Measurements from ENCODE around the gene GNG13. TPM values are rescaled to one million over a fixed set of nuclear protein-coding genes. Genes with fewer than 3 reads are reported as not detected.

GNG13 gene
- total and polyA plus RNA-seq, 9 of the 15 experiments (the other 6 are each of a cell fraction or from before 2014, with no cell fraction given), result not detected

DNA sequence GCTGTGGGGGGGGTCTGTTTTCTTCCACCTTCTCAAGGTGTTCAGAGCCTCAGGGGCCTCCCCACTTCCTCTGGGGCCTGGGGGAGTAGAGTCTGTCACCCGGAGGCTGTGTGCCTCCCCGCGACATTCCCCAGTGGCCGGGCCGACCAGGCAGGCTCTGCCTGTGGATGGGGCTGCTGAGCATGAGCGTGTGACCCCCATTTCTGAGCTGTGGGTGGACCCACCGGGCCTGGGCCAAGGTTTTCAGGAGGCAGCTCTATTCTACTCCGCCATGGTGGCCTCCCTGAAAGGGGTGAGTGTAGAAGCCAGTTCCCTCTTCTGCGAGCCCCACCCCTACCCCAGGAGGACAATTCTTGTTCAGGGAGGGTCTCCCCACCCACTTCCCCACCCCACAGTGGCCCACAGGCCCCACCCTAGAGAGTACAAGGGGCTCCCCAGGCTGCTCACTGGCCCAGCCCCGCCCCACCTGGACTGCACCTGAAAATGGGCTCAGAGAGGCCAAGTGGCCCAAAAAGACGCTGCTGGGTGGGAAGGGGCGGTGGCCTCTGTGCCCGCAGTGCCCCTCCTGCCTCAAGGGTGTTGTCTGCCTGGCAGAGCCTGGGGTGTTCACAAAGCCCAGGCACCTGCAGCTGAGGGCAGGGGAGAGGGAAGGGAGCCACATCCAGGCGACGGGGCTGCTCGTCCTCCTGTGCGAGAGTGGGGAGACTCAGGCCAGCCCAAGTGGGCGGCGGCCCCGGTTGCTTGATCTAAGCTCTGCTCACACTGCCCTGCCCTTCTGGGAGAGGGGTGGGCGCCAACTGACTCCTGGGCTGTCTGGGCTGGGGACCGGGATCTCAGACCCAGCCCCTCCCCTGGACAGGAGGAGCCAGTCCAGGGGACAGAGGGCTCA lies 38.7 kb downstream of the GNG13 start (continued):
- TF ChIP-seq, protein P1, sequence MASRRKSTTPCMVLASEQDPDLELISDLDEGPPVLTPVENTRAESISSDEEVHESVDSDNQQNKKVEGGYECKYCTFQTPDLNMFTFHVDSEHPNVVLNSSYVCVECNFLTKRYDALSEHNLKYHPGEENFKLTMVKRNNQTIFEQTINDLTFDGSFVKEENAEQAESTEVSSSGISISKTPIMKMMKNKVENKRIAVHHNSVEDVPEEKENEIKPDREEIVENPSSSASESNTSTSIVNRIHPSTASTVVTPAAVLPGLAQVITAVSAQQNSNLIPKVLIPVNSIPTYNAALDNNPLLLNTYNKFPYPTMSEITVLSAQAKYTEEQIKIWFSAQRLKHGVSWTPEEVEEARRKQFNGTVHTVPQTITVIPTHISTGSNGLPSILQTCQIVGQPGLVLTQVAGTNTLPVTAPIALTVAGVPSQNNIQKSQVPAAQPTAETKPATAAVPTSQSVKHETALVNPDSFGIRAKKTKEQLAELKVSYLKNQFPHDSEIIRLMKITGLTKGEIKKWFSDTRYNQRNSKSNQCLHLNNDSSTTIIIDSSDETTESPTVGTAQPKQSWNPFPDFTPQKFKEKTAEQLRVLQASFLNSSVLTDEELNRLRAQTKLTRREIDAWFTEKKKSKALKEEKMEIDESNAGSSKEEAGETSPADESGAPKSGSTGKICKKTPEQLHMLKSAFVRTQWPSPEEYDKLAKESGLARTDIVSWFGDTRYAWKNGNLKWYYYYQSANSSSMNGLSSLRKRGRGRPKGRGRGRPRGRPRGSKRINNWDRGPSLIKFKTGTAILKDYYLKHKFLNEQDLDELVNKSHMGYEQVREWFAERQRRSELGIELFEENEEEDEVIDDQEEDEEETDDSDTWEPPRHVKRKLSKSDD (conservative IDR thresholded peaks at IDR 0.05; ENCODE audit: low read length), result no peak

DNA sequence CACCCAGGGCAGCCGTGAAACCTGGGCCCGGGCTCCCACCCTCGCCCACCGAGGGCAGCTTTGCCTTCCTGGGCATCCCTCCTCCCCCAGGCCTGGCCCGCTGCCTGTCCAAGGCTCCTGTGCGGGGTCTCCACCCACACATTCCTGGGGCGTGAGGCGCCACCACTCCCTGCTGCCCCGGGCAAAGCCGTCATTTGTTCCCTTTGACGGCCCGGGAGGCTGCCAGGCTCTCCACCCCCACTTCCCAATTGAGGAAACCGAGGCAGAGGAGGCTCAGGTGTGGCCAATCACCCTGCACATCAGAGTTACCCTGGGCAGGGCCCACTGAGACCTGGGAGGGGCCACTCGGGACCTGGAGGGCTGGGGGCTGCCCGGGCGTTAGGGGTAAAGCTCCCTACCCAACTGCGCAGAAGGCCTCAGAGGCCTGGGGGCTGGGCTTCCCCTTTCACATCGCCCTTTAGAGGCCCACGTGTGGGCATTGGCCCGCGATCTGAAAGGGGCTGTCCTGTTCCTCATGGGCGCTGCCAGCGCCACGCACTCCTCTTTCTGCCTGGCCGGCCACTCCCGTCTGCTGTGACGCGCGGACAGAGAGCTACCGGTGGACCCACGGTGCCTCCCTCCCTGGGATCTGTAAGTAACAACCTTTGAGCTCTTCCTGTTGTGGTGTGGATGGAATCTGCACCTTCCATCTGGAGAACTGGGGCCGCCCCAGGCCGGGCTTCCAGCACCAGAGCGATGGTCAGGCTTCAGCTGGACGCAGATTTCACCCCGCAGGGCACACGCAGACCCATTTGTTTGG lies 39.8 kb downstream of the GNG13 start, which contains the start of gene MSLN:
MSLN (plus strand) TSS at position 190 of the 799 bp plus-strand sequence. CDS start 1,947 bp downstream, outside the sequence.
- Histone ChIP-seq H3K9me3 (replicated peaks; ENCODE audit: control insufficient read depth, insufficient read depth, low read depth, low read length) (no peaks in the 10 kb centered on the region), H4K20me1 (replicated peaks; ENCODE audit: control insufficient read depth, insufficient read depth, low read length) (no peaks in the 10 kb centered on the region), H2AFZ (ENCODE audit: low read depth, low read length) (no peak within 1 kb of the TSS), H3K79me2 (ENCODE audit: control insufficient read depth, insufficient read depth, low read length) (no peaks in the 10 kb centered on the region), H3K4me1 (replicated peaks in 1 of 2; ENCODE audit: control insufficient read depth in 2 of 2, insufficient read depth in 2 of 2, low read length in 2 of 2) (peaks cover 2 to 63% of the 10 kb centered on the region in 2 experiments; a peak in 4 of 5 replicates), H3K4me3 (no peak within 1 kb of the TSS), H3K27me3 (ENCODE audit: control insufficient read depth in 2 of 2, insufficient read depth in 2 of 2, low read length in 2 of 2) (peaks cover 0 to 6% of the 10 kb centered on the region in 2 experiments; a peak in 1 of 5 replicates), H3K27ac (ENCODE audit: extremely low read depth, low read depth, low read length) (no peak within 1 kb of the TSS), H3K4me2 (ENCODE audit: insufficient read depth, low read length) (no peak within 1 kb of the TSS), H3K36me3 (ENCODE audit: control insufficient read depth, insufficient read depth, low read length) (no peaks in the 10 kb centered on the region), H3K9me1 (ENCODE audit: control insufficient read depth, insufficient read depth, low read length) (no peaks in the 10 kb centered on the region), H3K9ac (ENCODE audit: insufficient read depth in 1 of 2, low read depth in 2 of 2, low read length in 2 of 2) (peak within 1 kb of the TSS in 1 of 2 experiments; percentile 81; a peak in 2 of 4 replicates)
- WGBS (ENCODE audit: insufficient coverage, low coverage, missing lambda C conversion rate), result 46% methylated on average over 30 of the region's 37 CpGs
- no peak for DNase-seq (ENCODE audit: extremely low read depth in 1 of 4, low spot score in 3 of 4)
- TF ChIP-seq, protein P2, sequence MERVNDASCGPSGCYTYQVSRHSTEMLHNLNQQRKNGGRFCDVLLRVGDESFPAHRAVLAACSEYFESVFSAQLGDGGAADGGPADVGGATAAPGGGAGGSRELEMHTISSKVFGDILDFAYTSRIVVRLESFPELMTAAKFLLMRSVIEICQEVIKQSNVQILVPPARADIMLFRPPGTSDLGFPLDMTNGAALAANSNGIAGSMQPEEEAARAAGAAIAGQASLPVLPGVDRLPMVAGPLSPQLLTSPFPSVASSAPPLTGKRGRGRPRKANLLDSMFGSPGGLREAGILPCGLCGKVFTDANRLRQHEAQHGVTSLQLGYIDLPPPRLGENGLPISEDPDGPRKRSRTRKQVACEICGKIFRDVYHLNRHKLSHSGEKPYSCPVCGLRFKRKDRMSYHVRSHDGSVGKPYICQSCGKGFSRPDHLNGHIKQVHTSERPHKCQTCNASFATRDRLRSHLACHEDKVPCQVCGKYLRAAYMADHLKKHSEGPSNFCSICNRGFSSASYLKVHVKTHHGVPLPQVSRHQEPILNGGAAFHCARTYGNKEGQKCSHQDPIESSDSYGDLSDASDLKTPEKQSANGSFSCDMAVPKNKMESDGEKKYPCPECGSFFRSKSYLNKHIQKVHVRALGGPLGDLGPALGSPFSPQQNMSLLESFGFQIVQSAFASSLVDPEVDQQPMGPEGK (CRISPR knock-in tag; IDR thresholded peaks at IDR 0.05; ENCODE audit: borderline replicate concordance), result no peak
- 0 out of 2 replicates have a peak, but pooled peaks have one; percentile 7 for TF ChIP-seq EGR1 (conservative IDR thresholded peaks at IDR 0.05)
- BruUV-seq (replicated peaks), result no TSS peak
- CTCF ChIA-PET (ENCODE audit: low intra/inter-chr PET ratio), result no interaction called here
- in situ Hi-C loops (cut with MboI), result no loop called here
- FAIRE-seq, result no peak
- POLR2A ChIA-PET, result interaction anchor here (0.6 to 2.1 kb wide), 6 partner anchors 10 to 463 kb away, joined by 3 to 4 read pairs (median 3); no protein-coding TSS in a partner anchor
- ATAC-seq, result no peak
- intact Hi-C loops (cut with micrococcal nuclease), result no loop called here

Measured in K562 (cell line).